Subcutaneous abdominal adipose tissue (tissue), 5 donors: ENCODE results near the gene STARD9.
"Not testable (repeated sequence)": the region's sequence is repeated elsewhere in the genome, so short reads cannot be mapped to it uniquely, and the experiment has no call there.

Experiments used
- H3K27ac ChIP-seq: one replicate; pipeline ENCODE4 v1.7.0; 2013; ENCODE audit warnings: low read depth, mild to moderate bottlenecking, inconsistent platforms, low read length, moderate library complexity
- H3K27me3 ChIP-seq, 5 donors: one replicate each; pipeline ENCODE4 v1.7.0; 2013; ENCODE audit warnings: low read length in 5 of 5, inconsistent platforms in 1 of 5; ENCODE audit not compliant: control insufficient read depth in 5 of 5, insufficient read depth in 4 of 5
- H3K36me3 ChIP-seq, 5 donors: one replicate each; pipeline ENCODE4 v1.7.0; 2013; ENCODE audit warnings: low read length in 5 of 5; ENCODE audit not compliant: control insufficient read depth in 5 of 5, insufficient read depth in 5 of 5
- H3K4me1 ChIP-seq, 5 donors: one replicate each; pipeline ENCODE4 v1.7.0; 2013; ENCODE audit warnings: low read length in 5 of 5, mild to moderate bottlenecking in 3 of 5, moderate library complexity in 1 of 5; ENCODE audit not compliant: control insufficient read depth in 5 of 5, insufficient read depth in 5 of 5
- H3K4me3 ChIP-seq, 5 donors: one replicate each; pipeline ENCODE4 v1.7.0; 2013; ENCODE audit warnings: low read length in 5 of 5, low read depth in 1 of 5
- H3K9ac ChIP-seq, 5 donors: one replicate each; pipeline ENCODE4 v1.7.0; 2013; ENCODE audit warnings: low read length in 5 of 5, mild to moderate bottlenecking in 4 of 5, moderate library complexity in 3 of 5
- H3K9me3 ChIP-seq, 5 donors: one replicate each; pipeline ENCODE4 v1.7.0; 2013; ENCODE audit warnings: low read length in 5 of 5; ENCODE audit not compliant: control insufficient read depth in 5 of 5
- donor health status: healthy.
- donor health status: healthy.
- donor health status: healthy.
- donor health status: healthy.
- donor health status: healthy.

Gene STARD9

GRCh38 chr15:42766109-42766508 is 190.7 kb downstream of the STARD9 start:
- not testable (repeated sequence) for H3K9me3 ChIP-seq

More at GRCh38 chr15:42766109-42766508, 190.7 kb downstream of the STARD9 start:
- not testable (repeated sequence) for H3K9ac ChIP-seq, H3K4me3 ChIP-seq, H3K27ac ChIP-seq, H3K36me3 ChIP-seq, H3K27me3 ChIP-seq, H3K4me1 ChIP-seq
